GM21367 (cell line): Measurements from ENCODE around the gene PDE4DIP.
"Not testable (repeated sequence)": the region's sequence is repeated elsewhere in the genome, so short reads cannot be mapped to it uniquely, and the experiment has no call there.

ENCODE experiments used
- ATAC-seq: cut with Tn5 transposase; IDR thresholded peaks from one replicate; pipeline ENCODE4 v1.9.1; 2021; ENCODE audit not compliant: unreplicated experiment

Gene PDE4DIP

DNA sequence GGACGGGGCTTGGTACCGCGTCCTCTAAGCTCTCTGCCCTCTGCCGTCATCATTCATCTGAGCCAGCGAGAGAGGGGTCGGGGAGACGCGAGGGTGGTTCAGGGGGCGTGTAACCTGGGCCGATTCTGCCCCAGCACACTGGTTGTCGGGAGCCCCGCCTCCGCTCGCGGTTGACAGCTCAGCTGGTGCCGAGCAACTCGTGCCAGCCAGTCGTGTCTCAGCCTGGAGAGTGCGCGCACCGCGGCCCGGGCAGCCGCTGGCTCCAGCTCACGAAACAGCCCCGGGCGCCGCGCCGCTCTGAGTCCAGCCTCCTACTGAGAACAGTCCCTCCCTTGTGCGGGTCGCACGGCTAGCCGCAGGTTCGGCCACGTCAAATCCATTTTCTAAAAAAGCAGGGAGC lies at the start of gene PDE4DIP:
TSS of gene PDE4DIP (plus strand) at position 209 of the 400 bp plus-strand sequence. CDS start 347 bp downstream, outside the sequence.
- not testable (repeated sequence) for ATAC-seq

DNA sequence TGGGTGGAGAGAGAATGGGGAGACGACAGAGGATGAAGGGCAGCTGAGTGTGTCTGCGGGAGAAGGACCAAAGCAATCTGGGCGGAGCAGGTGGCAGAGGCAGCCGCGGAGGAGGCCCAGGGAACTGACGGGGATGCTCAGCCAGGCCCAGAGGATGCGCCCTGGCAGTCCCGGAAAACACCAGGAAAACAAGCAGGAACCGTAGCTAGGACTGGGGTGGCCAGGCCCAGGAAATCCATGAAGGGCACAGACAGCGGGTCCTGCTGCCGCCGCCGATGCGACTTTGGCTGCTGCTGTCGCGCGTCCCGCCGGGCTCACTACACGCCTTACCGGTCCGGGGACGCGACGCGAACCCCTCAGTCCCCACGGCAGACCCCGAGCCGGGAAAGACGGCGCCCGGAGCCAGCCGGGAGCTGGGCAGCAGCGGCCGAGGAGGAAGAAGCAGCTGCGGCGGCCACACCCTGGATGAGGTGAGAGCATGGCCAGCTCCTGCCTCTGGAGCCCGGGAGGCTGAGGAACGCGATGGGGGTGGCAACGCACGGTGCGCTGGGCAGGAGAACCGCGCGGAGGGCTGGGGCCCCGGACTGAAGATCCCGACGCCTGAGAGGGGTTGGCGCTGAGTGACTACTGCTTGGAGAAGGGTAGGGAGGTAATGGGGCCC lies 35.8 kb upstream of the PDE4DIP start:
- ATAC-seq, result not testable (repeated sequence)

DNA sequence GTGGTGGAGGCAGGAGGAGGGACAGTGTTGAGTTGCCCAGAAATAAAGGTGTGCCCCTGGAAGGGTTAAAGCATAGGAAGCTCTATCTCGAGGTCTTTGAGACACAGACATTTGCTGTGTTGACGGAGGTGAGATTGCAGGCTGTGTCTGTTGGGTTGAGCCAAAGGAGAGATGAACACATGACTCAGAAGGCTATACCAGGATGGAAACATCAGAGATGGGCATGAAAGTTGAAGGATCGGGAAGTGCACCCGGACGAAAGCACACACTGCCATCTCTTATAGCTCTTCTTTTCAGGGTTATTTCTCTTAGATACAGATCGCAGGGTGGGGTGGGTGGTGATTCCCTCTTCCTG lies 35.3 kb upstream of the PDE4DIP start:
- not testable (repeated sequence) for ATAC-seq

DNA sequence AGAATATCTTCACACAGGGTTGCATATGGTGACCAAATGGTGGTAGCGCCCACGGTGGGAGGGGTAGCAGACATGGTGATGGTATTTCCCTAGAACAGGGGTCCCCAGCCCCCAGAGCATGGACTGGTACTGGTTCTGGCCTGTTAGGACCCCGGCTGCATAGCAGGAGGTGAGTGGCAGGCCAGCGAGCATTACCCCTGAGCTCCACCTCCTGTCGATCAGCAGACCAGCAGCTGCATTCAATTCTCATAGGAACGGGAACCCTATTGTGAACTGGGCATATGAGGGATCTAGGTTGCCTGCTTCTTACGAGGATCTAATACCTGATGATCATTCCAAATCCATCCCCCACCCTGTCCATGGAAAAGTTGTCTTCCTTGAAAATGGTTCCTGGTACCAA lies 22.0 kb upstream of the PDE4DIP start:
- not testable (repeated sequence) for ATAC-seq

DNA sequence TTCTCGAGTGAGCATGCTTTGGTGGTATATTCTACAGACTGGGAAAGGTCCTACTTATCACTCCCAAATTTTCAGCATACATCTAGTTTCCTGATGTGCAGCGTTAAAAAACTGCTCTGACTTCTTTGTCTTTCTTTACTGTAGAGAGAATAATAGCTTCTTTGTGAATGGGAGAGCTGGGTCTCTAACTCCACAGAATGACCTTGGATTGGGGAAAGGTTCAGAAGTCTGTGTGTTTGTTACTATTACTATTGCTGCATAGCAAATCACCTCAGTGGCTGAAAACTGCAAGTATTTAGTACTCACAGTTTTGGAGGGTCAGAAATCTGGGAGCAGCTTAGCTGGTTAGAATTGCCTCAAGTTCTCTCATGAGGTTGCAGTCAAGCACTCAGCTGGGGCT lies 20.4 kb upstream of the PDE4DIP start:
- ATAC-seq, result not testable (repeated sequence)

DNA sequence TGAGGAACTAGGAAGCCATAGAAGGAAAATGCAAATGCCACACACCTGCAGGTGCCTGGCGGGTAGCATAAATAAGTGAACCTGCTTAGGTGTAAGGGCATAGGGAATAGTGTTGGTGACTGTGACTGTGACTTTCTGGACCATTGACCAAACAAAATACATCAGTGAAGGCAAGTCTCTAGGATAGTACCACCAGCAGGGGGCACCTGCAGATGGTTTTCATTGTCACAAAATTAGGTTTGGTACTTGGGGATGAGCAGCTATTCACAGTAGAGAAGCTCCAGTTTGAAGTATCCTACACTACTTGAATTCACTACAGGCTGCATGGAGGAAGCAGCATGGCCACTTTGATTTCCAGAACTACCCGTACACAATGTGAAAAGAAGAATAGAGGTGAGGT lies 19.2 kb upstream of the PDE4DIP start:
- not testable (repeated sequence) for ATAC-seq

DNA sequence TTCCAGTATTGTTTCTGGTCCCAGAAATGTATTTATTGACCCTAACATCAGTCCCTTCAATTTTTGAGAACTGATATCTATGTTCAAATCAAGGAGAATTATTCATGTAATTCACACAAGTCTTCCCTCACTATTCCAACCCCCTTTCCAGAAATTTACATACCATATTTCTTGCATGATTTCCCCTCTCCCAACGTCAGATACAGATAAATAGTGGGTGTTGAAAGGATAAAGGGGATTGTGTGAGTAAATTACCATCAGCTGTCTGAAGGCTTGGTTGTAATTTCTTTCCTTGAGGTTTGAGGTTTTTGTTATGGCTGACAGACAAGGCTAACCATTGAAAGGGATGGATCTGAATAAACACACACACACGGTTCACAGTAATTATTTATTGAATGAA lies 15.7 kb upstream of the PDE4DIP start:
- ATAC-seq, result not testable (repeated sequence)

DNA sequence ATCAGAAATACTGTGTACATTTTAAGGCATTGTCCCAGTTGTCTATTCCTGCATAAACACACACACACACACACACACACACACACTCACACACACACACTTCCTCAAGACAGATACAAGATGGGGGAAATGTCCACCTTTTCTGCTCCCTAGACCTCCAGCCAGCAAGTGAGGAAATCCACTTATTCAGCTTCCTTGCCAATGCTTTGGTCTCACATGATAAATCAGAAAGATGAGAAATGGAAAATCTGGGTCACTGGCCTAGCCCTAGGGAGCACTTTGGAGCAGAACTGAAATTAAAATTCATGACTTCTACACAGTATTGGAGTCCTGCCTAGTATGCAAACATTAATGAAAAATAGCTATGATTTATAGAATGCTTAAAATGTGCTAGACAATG lies 15.3 kb upstream of the PDE4DIP start:
- not testable (repeated sequence) for ATAC-seq

DNA sequence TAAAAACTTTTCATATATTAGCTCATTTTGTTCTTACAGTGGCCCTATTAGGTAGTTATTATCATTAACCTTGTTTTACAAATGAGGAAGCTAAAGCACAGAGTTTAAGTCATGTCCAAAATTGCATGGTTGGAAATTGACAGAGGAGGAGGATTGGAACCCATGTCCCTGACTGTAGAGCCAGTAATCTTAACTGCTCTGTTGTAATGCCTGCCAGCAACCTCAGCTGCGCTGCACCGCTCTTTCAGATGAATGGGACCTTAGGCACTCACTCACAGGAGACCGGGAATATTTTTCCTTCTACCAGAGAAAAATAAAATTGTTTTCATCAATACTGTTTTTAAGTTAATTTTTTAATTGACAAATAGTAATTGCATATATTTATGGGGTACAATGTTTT lies 14.9 kb upstream of the PDE4DIP start:
- not testable (repeated sequence) for ATAC-seq

DNA sequence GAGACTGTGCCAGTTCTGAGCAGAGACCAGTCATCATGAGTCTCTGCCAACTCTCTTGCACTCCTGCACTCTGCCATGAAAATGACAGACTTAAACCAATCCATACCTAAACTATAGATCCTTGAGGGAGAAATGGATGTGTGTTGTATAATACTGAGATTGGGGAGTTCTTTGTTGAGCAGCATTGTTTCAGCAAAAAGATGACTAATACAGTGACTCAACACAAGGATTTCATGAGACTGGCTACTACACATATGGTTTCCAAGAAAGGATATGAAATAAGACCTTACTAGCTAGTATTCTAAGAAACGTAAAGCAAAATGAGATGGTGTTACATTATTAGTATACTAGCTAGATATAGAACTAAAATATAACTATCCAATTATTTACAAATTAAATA lies 3.0 kb upstream of the PDE4DIP start:
- ATAC-seq, result not testable (repeated sequence)

DNA sequence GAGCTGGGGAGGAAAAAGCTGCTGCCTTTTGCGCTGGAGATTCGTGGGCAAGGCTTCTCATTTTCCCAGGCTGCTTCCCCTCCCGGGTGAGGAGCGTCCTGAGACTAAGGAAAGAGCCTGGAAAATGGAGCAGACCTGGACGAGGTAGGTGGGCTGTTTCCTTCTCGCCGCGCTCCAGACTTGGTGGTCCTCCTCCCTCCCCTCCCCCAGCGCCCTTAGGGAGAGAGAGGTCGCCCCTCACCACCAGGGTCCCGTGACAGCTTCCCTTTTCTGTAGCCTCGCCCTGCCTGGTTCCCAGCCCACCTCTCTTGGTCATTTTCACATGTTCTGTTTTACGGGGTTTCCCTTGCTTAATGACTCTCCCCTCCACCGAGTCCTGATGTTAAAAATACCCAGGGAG lies 423 bp downstream of the PDE4DIP start:
- not testable (repeated sequence) for ATAC-seq

DNA sequence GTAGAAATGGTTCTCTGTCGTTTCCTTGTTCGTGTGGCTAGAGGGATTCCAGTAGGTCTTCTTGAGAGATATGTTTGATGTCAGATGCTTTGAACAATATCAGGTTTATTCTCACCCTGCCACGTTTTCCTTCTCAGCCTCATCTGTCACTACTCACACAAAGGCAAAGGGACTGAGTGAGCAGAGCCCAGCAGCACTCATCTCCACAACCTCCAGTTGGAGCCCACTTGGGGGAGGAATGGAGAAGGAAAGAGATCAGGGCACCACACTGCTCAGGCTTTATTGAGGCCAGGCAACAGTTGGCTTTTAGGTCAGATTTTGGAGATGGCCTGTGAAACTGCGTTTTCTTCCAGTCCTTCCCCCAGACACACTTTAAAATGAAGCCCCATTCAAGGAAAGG lies 840 bp downstream of the PDE4DIP start:
- ATAC-seq, result not testable (repeated sequence)

DNA sequence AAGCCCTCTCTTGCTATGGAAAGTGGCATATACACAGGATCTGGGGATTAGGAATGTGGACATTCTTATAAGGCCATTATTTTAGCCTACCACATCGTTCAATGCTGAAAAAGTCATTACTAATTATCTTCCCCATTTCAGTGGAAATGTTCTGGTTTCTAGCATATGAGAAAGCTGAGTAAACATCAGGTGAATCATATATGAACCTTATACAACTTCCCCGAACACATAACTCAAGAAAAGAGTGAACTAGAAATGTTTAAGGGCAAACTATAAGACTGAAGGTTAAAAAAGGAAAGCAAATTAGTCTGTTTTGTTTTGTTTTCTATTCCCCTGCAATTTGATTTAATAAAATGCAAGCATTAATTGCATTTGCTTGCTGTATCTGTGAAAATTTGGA lies 6.1 kb downstream of the PDE4DIP start:
- ATAC-seq, result not testable (repeated sequence)

DNA sequence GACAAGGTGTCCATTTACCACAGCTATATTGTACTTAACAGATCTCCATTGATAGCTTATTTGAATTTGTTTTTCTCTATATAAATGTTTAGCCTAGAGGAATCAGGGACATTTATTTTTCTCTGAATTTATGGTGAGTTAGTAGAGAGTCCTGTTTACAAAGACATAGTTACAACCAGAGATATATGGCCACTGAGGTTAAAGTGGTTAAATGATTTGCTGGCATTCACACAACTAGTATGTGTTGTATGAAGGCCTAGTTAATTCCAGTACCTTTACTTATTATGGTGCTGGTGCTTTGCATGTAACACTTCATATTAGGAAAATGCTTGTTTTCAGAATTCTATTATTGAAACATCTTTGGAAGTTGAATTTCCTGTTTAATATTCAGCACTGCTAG lies 6.6 kb downstream of the PDE4DIP start:
- ATAC-seq, result not testable (repeated sequence)

DNA sequence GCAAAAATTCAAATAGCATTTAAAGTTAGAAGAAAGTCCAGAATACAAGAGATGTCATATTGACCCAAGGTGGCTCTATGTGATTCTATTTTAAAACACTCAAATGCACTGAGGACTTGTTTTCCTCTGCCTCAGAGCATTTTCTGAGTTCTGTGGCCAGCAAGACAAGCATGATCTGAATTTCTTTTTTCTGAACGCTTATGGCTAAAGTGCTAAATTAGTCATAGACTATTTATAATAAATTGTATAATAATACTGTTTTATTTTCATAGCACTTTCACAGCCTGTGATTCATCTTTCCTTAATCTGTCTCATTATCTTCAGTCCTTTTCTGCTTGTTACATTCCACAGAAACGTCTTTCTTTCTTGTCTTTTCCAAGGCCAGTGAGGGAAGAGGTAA lies 7.5 kb downstream of the PDE4DIP start:
- not testable (repeated sequence) for ATAC-seq

DNA sequence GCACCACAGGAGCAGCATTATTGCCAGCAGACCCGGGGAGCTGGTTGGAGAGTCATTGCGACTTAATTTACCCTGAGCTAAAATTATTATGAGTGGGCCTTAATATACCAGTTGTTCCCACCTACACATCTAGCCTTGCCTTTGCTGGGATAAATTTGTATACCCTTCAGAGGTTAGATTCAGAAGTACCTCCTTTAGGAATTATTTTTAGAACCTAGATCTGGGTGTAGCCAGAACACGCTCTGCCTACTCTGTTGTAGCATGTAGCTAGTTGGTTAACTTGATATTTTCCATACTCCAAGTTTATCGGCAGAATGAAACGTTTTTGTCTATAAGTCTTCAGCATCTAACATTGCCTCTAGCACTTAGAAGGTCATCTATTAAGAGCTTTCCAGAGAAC lies 9.1 kb downstream of the PDE4DIP start:
- ATAC-seq, result not testable (repeated sequence)

DNA sequence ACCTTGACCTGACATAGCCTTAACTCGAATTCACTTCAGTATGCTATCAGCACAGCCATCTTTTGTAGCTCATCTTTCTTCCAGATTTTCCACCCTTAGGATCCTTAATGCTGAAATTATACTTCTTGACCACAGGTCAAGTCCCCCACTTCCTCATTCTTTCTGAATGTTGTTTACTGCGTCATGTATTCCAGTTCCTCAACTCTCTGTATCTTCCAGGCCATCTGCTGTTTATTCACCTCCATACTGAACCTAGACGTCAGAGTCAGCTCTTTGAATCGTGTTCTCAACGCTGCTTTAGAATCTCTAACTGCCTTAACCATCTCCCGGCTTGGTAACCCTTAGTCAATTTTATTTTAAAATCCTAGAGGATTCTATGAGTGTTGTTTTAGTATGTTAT lies 9.8 kb downstream of the PDE4DIP start:
- not testable (repeated sequence) for ATAC-seq

DNA sequence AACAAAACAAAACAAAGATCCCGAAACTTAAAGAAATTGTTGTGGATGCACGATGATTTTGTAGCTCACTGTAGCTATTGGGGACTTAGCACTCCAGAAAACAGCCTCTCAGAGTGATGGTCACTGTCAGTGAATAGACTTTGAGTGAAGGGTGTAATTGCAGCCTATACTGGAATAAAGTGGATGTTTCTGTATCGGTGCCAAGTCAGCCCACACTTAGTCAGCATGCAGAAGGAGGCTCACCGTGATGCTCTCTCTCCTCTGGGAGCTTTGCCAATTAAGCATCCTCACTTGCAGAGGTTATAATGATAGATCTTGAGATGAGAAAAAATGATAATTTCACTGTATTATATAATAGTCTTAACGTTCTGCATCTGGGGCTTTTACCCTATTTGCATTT lies 11.1 kb downstream of the PDE4DIP start:
- ATAC-seq, result not testable (repeated sequence)

DNA sequence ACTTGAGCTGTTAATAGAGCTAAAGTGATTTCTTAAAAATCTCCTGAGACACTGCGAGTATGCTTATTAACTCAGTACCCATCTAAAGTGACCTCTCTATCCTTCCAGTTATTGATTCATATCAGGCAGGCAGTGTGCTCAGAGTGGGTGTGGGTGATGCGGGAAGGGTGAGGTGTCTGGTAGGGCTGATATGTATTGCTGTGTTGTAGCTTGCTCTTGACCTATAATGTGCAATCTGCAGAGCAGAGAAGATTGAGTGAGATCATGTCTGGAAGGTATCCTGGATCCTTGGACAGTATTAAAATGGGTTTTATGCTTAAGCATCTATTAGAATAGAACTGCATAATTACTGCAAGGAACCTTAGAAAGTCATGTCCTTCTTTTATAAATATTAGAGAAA lies 15.8 kb downstream of the PDE4DIP start:
- not testable (repeated sequence) for ATAC-seq

DNA sequence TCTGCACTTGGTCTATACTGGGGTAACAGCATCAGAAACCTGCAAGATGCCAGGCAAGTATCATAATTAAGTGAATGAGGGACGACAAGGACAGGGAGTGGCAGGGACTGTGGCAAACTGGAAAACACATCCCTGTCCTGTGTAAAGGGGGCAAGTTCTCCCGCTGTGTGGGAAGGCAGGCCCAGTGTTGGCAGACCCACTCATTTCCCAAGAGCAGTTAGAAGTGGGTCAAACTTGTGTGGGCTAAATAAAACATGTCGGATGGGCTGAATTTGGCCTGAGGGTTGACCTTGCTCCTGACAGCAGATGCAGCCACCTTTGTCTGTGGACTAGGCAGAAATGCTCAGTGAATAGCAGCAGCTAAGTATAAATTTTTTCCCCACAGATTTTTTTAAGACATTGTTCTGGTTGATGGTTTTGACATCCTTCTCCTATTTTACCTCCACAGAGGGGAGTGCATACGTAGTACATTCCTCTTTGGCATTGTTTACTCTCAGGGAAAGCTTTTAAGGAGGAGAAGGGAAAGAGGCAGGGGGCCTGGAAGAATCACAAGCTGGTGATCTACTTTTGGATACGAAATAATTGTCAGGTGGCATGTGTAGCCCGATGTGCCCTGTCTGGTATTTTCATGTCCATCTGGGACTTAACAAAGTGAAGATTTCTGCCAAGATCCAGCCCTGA lies 16.5 kb downstream of the PDE4DIP start:
- not testable (repeated sequence) for ATAC-seq

DNA sequence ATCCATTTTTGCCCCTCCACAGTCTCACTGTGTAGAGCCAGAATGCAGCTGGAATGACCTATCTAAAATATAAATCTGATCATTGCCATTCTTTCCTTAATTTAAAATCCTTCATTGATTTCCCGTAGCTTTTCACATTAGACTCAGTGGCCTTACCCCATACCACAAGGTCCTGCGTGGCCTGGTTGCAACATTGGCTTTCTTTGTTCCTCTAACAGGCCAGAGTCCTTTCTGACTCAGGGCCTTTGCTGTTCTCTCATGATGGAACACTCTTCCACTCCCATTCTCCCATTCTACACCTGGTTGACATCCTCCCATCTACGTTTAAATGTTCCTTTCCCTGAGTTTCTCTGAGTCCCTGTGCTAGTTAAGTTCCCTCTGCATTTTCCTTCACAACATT lies 18.4 kb downstream of the PDE4DIP start:
- not testable (repeated sequence) for ATAC-seq

DNA sequence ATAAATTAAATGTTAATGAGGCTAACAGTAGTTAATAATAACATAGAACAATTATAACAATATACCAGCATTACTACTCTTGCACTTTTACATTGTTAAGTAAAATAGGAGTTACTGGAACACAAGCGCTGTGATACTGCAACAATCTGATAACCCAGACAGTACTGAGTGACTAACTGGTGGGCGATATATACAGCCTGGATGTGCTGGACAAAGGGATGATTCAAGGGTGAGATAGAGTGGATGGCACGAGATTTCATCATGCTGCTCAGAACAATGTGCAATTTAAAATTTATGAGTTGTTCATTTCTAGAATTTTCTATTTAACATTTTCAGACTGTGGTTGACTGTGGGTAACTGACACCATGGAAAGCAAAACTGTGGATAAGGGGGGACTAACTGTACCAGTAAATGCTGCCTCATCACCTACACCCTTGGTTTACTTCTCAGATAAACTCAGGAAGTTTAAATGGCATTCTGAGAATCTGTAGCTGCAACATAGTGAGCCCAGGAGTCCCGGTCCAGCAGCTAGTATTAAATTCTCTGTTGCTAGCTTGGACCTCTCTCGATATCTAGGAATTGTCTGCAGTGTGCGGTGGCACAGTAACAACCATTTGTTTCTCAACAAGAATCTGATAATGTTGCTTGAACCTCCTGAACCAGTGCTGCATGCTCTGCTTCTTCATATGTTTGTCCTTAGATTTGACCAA lies 24.9 kb downstream of the PDE4DIP start:
- not testable (repeated sequence) for ATAC-seq
